DND-41 (cell line): Measurements from ENCODE around the gene ST8SIA6.

Source experiments
- EZH2 ChIP-seq: IDR thresholded peaks from 3 replicates; pipeline ENCODE4 v1.6.1; 2012; ENCODE audit warnings: borderline replicate concordance, low read depth, mild to moderate bottlenecking, moderate library complexity, low read length, inconsistent platforms; ENCODE audit not compliant: severe bottlenecking
- TF ChIP-seq, protein P1 (sequence below): IDR thresholded peaks from 2 replicates; pipeline ENCODE4 v1.5.1; 2012; ENCODE audit warnings: borderline replicate concordance, low read length, moderate library complexity, mild to moderate bottlenecking; ENCODE audit not compliant: poor library complexity, severe bottlenecking; ENCODE audit errors: extremely low read depth

DNA sequence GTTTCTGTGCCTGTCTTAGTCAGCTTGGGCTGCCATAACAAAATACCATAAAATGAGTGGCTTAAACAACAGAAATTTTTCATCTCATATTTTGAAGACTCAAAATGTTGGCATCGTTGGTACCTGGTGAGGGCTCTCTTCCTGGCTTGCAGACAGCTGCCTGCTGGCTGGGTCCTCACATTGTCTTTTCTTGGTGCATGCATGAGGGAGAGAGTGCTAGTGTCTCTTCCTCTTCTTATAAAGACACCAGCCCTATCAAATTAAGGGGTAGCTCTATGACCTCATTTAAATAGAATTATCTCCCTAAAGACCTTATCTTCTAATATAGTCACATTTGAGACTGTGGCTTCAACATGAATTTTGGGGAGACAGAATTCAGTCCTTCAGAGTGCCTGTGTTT lies 39.9 kb downstream of the ST8SIA6 start:
- TF ChIP-seq EZH2: no peak
- TF ChIP-seq, protein P1, sequence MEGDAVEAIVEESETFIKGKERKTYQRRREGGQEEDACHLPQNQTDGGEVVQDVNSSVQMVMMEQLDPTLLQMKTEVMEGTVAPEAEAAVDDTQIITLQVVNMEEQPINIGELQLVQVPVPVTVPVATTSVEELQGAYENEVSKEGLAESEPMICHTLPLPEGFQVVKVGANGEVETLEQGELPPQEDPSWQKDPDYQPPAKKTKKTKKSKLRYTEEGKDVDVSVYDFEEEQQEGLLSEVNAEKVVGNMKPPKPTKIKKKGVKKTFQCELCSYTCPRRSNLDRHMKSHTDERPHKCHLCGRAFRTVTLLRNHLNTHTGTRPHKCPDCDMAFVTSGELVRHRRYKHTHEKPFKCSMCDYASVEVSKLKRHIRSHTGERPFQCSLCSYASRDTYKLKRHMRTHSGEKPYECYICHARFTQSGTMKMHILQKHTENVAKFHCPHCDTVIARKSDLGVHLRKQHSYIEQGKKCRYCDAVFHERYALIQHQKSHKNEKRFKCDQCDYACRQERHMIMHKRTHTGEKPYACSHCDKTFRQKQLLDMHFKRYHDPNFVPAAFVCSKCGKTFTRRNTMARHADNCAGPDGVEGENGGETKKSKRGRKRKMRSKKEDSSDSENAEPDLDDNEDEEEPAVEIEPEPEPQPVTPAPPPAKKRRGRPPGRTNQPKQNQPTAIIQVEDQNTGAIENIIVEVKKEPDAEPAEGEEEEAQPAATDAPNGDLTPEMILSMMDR: no peak
